ENCODE data around the gene PRDM1. TPM values are rescaled to one million over a fixed set of nuclear protein-coding genes. Genes with fewer than 3 reads are reported as not detected.
"Not testable (repeated sequence)": the region's sequence is repeated elsewhere in the genome, so short reads cannot be mapped to it uniquely, and the experiment has no call there.

The PRDM1 gene
- polyA plus RNA-seq, 4 donors = 1.8 to 4.2 (median 2.6) TPM

DNA sequence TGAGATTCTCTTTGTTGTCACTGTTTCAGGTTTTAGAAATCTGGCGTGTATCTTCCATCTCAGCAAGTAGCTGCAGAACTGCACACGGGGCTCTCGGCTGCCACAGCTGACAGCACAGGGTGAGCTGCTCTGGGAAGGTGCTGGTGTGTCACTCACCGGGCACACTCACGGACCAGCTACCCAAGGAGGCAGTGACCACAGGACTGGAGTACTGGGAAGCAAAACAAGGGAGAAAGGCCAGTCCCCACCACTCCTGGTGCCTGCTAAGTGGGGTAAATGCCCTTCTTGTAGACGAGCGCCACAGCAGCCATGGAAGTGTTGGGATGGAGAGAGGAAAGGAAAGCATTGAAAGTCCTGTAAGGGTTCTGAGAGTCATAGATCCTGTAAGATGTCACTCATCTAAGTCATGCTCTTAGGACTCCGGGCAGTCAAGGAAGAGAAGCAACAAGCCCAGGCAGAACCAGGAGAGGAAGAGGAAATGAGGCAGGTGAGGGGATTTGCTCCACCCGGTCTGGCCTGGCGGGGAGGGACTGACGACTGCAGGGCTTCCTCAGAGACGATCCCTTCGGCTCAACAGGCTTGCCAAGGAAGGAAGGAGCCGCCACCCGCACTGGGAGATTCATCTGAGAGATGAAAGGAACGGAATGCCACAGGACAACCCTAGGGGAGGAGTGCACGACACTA, 48.1 kb downstream of the PRDM1 start:
- DNase-seq (ENCODE audit: low read depth in 4 of 4, low spot score in 2 of 4) = no peak

DNA sequence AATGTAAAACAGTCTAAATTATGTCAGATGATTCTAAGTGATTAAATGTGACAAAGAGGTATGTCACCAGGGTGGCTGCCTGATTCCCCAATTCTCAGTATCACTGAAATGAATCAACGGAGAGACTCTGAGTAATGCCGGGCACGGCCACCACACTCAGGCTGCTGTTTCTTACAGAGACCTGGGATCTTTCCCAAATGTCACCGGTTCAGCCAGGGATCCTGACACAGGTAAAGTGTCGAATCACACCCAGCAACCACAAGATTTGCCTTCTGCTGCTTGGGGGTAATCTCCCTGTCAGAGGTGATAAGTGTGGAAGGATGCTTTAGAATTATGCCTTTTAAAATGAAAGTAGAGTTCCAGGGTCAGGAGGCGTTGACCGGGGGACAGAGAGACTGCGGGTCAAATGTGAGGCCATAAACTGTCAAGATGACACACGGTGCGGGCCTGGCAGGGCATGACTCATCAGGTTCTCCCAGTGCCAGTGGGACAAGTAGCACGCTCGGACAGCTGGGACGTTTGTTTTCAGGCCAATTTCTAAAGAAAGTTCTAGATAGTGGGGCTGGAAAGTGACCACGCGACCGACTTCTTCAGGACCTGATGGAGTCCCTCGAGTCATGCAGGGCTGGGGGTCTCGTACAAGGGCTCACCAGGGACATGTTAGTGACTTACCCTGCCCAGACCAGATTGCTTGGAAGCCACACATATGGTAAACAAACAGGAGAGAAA, 48.9 kb downstream of the PRDM1 start:
- DNase-seq (ENCODE audit: low read depth in 4 of 4, low spot score in 2 of 4) = no peak

DNA sequence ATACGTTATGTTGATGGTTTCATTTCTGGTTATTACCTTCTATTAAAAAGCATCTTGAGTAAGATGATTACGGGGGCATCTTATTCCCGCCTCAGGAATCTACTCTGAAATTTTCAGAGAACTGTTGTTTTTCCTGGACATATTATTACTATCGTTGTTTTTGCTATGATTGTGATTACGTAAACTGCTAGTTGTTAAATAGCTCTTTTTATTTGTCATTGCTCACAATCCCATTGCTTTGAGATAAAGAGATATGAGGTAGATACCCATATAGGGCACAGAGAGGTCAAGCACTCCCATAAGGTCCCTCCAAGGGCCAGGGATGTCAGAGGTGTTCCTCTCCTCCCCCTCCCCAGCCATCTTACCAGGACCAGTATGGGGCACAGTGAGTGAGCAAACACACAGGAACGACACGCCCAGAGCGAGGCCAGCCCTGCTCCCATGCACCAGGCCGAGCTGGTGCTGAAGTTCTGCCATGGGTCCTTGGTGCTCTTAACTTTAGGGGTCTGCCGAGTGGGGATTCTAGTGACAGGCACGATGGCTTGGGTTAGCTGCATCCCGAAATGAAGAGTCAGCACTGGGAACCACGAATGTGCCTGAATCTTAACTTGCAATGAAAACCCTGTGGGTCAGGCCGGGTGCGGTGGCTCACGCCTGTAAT, 49.9 kb downstream of the PRDM1 start:
- DNase-seq (ENCODE audit: low read depth in 4 of 4, low spot score in 2 of 4) = no peak

DNA sequence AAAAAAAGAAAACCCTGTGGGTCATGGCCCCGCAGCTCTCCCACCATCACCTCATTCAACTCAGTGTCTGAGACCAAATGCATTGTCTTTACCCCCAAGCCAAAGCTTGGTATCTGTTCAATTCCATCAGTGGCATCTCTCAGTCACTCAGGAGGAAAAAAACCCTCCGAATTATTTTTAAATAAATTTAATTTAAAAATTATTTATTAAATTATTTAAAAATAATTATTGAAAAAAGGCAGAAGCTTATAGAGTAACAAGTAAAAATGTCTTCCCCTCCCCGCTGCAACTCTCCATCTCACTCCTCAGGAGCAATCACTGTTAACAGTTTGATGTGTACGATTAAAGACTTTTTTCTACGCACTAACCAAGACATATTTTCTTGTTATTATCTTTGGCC, 50.7 kb downstream of the PRDM1 start:
- DNase-seq (ENCODE audit: low read depth in 4 of 4, low spot score in 2 of 4) = no peak

DNA sequence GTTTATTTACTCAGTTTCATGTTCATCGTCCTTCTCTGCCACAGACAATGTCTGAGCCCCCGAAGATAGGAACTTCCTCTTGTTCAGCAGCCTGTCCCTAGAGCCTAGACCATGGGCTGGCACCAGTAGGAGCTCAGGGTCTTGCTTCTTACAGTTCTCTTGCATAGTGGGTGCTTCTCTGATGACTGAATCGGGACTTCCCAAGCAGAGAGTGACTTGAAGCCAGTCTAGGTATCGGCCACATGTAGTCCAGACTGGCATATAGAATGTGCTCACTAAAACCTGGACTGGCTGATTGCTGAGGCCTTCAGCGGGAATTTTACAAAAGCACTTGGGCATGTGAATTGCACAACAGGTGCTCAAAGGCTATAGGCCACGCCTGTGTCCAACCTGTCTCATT, 52.0 kb downstream of the PRDM1 start:
- DNase-seq (ENCODE audit: low read depth in 4 of 4, low spot score in 2 of 4) = no peak

DNA sequence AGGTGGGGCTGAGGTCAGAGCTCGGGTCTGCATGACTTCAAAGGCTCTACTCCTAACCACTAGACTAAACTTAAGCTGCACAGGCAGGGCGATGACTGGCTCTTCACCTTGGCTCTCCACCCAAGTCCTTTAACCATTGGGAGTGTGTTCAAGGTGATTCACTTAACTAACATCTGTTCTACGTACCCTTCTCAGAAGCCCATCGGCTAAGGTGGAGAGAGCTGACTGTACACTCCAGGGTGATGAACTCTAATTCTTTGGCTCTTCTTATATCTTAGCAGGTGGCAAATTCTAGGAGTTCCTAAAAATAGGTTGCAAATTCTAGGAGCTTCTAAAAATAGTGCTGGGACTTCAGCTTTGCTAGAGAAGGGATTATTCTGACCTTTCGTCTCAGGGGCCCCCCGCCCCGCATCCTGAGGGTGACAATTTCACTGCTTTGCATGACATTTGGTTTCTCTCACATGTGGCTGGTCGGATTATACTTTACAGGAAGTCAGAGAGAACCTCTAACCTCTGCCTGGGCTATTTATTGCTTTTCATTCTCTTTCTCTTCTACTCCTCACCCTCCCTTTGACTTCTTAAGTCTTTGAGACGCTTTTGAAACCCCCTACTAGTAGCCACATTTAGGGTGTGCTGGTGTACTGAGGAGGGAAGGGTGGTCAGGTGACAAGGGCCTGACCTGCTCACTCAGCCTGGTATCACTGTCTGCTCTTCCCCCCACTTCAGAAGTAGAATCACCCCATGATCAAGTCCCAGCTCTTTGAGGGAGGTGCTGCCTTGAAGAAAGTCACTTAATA, 55.5 kb downstream of the PRDM1 start:
- no peak for DNase-seq (ENCODE audit: low read depth in 4 of 4, low spot score in 2 of 4)

DNA sequence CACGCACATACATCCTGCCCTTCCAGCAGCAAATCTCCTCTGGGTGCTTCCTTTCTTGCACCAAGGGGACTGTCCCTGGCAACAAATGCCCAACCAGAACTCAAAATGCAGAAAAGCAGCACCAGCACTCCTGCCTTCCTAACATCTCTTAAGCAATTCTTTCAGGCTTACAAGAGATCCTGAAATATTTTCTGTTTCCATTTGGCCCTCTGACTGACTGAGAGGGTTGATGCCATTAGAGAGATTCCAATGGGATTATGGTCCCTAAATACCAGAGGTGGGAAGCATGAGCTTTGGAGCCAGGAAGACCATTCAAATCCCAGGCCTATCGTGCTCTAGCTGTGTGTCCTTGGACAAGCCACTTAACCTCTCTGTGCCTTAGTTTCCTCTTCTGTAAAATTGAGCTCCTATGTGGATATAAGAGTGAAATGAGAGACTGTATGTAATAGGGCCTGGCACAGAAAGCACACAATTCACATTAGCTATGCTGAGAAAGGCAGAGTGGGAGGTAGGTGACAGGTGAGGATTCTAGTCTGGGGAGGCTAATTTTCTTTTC, 56.8 kb downstream of the PRDM1 start:
- no peak for DNase-seq (ENCODE audit: low read depth in 4 of 4, low spot score in 2 of 4)

DNA sequence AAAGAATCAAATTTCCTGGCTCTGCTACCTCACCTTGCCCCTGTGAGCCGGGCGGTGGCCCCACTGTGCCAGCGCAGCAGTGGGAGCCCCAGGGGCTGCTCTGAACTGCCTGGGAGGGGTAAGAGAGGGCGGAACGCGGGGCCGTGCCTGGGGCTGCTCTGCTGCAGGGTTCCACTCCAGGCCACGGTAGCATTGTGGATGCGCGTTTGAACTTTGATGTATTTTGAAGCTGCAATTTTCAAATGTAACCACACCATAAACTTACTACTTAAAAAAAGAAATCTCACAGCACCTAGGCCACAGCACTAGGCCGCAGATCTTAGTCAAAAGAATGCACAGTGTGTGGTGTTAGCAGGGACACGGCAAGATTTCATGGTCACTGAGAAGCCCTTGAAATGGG, 57.5 kb downstream of the PRDM1 start:
- DNase-seq (ENCODE audit: low read depth in 4 of 4, low spot score in 2 of 4) = no peak

DNA sequence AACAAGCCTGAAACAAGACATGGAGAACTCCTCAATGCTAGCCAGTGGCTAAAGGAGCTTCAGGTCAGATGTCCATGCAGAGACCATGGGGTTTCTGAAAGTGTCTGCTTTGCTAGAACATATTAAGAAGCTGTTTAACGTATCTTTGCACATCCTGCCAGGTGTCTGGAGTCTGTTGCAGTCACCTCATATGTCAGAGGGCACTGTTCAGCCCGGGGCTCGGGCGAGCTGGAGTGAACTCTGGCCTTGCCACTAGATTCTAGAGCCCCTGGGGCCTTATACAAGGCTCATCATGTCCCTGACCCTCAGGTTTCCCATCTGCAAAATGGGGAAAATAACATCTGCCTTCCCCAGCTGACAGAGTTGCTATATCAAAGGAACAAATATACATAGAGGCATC, 59.0 kb downstream of the PRDM1 start:
- DNase-seq (ENCODE audit: low read depth in 4 of 4, low spot score in 2 of 4) = no peak

DNA sequence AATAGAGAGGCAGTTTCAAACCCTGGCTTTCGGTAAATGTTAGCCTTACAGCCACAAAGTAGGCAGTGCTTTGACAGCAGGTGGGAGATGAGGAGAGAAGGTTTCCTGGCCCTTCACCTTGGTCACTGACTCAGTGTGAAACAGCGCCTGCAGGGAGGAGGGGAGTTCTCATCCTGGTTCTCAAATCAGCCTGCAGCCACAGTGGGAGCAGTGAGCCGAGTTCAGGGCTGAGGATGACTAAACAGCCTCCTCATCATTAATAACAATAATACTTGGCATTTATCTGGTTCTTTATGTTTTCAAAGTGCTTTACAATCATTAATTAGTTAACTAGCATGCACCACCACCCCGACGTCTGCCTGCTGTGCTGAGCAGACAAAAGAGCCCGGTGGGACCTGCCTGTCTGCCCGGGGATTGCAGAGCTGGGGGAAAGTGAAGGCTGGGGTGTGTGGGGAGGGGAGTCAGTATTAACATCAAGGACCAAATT, 59.6 kb downstream of the PRDM1 start:
- no peak for DNase-seq (ENCODE audit: low read depth in 4 of 4, low spot score in 2 of 4)

DNA sequence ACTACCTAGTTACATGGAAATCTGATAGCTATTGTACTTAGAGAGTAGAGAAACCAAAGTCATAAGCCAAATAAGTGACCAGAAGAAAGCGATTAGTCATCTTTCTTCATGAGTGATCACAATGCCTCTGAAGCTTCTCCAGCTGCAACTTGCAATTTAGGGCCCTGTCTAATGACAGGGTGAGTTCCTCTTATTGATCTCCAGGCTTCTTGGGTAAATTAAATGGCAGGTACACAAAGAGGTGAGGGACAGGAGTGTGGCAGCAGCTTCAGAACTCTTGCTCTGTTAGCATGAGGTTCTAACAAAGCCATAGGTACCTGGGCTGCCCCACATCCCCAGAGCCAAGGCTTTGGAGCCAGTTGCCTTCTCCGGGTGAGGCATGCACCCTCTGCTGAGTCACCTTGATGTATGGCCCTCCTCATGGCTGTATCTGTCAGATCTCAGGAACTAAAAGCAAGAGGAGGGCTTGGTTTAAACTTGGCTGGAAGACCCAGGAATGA, 60.8 kb downstream of the PRDM1 start:
- no peak for DNase-seq (ENCODE audit: low read depth in 4 of 4, low spot score in 2 of 4)

DNA sequence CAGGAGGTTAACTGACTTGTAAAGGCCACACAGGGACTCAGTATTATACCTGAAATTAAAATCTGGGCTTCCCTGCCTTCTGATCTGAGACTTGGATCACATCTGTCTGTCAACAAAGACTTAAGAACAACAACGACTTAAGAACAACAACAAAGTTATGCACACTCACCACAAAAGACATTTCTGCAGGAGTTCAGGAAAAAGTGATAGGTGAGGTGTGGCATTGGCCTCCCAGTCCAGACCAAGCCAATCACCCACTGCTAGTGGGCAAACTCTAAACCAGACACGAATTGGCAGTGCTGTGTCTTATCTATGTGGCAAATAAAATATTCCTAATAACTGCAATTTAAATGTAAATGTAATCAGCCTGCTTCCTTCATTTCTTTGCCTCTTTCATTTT, 61.3 kb downstream of the PRDM1 start:
- DNase-seq (ENCODE audit: low read depth in 4 of 4, low spot score in 2 of 4) = no peak

DNA sequence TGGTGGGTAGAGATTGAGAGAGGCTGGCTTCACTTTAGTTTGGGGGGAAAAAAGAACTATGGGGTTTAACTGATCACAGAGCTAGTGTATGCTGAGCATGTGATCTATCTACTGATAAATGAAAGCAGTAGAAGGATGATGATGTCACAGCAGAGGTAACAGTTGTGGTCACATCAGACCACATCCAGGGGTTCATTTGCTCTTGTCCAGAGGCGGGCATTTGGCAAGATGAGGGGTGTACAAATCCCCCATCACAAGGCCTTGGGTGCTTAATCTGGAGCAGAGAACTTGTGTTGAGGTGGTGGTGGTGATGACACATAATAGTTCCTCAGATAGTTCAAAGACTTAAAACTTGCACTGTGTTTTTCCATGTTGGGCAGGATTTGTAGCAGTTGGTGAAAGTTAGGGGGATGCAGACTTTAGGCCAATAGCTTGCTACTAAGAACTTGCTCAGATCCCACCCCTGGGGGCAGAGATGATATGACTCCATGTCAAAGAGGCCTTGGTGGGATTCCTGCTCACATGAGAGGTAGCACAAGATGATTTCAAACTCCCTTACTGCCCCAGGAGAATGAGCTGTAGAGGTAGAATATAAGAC, 63.4 kb downstream of the PRDM1 start:
- DNase-seq (ENCODE audit: low read depth in 4 of 4, low spot score in 2 of 4) = no peak

DNA sequence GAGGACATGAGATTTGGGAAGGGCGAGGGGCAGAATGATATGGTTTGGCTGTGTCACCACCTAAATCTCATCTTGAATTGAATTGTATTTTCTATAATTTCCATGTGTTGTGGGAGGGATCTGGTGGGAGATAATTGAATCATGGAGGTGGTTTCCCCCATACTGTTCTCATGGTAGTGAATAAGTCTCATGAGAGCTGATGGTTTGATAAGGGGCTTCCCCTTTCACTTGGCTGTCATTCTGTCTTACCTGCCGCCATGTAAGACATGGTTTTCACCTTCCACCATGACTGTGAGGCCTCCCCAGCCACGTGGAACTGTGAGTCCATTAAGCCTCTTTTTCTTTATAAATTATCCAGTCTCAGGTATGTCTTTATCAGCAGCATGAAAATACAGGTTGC, 66.3 kb downstream of the PRDM1 start:
- not testable (repeated sequence) for DNase-seq (ENCODE audit: low read depth in 4 of 4, low spot score in 2 of 4)

DNA sequence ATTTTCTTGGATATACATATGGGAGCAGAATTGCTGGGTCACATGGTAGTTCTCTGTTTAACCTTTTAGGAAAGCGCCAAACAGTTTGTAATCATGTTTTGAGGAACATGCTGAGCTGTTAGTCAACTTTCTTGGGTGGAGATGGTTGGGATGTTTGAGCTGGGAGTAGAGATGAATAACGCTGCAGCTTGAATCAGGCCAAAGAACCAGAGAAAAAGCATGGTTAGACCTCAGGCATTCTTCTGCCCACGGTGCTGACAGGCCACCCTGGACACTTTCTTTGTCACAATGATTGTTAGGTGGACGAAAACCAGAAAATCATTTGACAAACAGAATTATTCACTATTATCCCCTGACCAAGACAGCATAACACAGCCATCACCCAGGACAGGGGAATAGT, 66.8 kb downstream of the PRDM1 start:
- DNase-seq (ENCODE audit: low read depth in 4 of 4, low spot score in 2 of 4) = no peak

DNA sequence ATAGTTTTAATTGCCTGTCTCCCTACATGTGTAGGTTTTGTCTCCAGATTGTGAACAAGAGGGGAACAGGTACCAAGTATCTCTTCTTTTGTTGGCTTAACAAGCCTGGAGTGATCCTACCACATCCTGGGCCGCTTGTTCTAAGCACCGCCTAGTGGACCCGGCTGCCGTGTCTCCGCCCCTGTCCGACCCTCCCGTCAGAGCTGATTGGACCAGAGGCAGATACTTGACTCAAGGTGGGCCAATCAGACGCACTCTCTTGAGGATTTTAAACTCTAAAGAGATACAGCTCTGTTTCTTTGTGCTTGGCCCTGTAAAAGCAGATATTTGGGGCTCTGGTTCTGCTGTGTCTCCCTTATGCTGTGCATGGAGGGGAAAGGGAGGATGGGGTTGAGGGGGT, 68.2 kb downstream of the PRDM1 start:
- DNase-seq (ENCODE audit: low read depth in 4 of 4, low spot score in 2 of 4) = no peak

DNA sequence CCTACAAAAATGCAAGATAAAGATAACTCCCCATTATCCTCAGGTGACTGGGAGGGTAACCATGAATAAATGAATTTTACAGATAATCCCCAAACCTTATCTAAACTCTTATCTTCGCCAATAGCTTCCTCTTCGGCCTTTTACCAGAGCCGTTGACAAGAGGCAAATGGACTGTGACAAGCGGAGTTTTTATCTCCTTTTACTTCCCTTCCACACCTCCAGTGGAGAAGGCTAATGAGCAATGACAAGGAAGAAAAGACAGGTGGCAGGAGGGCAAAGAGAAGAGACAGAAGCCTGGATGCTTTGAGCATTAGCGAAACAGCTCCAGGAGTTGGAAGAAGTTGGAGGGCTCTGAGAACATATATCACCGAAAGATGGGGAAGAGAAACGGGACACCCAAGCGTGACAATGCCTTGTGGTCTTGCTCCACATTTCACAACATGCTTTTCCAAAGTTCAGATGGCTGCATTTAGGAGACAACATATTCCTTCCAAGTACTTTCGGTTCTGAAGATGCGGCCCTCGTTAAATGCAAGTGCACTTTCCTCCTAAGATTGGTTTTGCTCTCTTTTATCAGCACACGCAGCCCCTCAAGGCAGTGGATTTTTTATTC, 69.2 kb downstream of the PRDM1 start:
- DNase-seq (ENCODE audit: low read depth in 4 of 4, low spot score in 2 of 4) = no peak

DNA sequence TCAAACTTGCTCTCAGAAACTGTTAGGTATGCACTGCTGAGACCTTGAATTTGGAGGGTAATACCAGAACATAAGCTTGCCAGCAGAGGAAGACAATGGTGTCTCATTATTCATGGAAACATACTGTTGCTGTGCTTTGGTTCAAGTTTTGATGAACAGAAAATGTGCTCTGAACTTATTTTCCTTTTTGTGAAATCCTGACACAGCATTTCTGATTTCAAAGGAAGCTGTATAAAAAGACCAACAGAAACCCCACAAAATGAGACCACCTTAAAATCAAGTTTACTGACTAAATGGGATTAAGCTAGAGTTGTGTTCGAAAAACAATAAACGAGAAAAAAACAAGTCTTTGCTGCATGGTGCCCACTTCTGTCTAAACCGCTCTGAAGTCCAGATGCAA, 70.3 kb downstream of the PRDM1 start:
- no peak for DNase-seq (ENCODE audit: low read depth in 4 of 4, low spot score in 2 of 4)

DNA sequence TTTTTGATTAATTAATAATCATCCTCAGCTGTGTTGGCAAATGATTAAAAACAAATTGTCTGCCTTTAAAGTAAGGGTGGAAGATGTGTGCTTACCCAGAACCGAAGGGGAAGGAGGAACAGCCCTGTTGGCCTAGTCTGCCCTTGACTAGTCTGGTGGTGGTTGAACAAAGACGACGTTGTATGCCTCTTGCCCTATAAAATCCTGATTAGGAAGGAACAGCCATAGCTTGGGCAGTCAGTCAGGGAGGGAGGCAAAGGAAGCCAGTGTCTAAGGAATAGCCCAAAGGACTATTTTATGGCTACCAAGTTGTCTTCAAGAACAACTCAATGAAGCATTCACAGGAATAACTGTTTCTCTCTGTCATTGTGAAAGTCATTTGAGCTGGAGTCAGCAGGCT, 70.7 kb downstream of the PRDM1 start:
- DNase-seq (ENCODE audit: low read depth in 4 of 4, low spot score in 2 of 4) = no peak

DNA sequence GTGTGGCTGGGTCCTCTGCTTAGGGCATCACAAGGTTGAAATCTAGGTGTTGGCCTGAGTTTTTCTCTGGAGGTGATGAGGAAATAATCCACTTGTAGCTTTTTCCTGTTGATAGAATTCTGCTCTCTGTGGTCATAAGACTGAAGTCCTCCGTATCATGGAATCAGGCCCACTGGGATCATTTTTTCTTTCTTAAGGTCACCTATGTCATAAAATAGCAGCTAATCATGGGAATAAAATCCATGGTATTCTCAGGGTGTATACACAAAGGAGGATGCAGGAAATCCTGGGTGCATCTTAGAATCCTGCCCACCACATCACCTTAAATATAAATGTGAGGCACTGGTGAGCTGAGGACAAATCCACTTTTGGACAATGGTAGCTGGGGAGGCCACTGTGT, 72.7 kb downstream of the PRDM1 start:
- no peak for DNase-seq (ENCODE audit: low read depth in 4 of 4, low spot score in 2 of 4)
